ENCODE measurements around the gene MTMR12.
"Not testable (repeated sequence)": the region's sequence is repeated elsewhere in the genome, so short reads cannot be mapped to it uniquely, and the experiment has no call there.

The MTMR12 gene

GRCh38 chr5:32297181-32298058 lies 15.3 kb downstream of the MTMR12 start:
- no peak for DNase-seq

- DNase-seq = not testable (repeated sequence)
These were observed 16.6 kb downstream of the MTMR12 start for GRCh38 chr5:32295966-32296772.

DNA sequence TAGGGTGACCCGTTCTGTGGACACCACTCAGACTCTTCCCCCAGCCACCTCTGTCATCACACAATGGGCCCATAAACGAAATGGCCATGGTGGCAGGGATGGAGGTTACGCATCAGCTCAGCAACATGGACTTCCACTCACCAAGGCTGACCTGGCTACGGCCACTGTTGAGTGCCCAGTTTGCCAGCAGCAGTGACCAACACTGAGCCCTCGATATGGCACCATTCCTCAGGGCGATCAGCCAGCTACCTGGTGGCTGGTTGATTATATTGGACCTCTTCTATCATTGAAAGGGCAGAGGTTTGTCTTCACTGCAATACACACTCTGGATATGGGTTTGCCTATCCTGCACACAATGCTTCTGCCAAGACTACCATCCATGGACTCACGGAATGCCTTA lies 21.1 kb downstream of the MTMR12 start:
- DNase-seq = no peak

DNA sequence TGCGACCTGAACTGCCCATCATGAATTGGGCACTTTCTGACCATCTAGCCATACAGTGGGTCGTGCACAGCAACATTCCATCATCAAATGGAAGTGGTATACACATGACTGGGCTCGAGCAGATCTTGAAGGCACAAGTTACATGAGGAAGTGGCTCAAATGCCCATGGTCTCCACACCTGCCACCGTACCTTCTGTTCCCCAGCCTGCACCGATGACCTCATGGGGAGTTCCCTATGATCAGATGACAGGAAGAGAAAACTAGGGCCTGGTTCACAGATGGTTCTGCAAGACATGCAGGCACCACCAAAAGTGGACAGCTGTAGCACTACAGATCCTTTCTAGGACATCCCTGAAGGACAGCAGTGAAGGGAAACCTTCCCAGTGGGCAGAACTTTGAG lies 21.8 kb downstream of the MTMR12 start:
- no peak for DNase-seq

DNA sequence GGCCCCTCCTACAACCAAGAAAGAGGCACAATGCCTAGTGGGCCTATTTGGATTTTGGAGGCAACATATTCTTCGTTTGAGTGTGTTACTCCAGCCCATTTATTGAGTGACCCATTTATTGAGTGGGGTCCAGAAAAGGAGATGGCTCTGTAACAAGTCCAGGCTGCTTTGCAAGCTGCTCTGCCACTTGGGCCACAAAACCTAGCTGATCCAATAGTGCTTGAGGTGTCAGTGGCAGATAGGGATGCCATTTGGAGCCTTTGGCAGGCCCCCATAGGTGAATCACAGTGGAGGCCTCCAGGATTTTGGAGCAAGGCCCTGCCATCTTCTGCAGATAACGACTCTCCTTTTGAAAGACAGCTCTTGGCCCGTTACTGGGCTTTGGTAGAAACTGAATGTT lies 22.2 kb downstream of the MTMR12 start:
- not testable (repeated sequence) for DNase-seq

DNA sequence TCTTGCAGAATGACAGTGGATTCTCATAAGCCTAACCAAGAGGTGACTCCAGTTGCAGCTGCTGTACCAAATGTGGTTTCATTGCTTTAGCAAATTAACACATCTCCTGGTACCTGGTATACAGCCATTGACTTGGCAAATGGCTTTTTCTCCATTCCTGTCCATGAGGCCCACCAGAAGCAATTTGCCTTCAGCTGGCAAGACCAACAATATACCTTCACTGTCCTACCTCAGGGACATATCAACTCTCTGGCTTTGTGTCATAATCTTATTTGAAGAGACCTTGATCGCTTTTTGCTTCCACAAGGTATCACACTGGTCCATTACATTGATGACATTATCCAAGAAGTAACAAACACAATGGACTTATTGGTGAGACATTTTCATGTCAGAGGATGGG lies 22.8 kb downstream of the MTMR12 start:
- not testable (repeated sequence) for DNase-seq

- not testable (repeated sequence) for DNase-seq
These were observed 24.6 kb downstream of the MTMR12 start for GRCh38 chr5:32288135-32288534.

- not testable (repeated sequence) for DNase-seq
These were observed 25.2 kb downstream of the MTMR12 start for GRCh38 chr5:32287525-32287924.

GRCh38 chr5:32285510-32286138 lies 27.1 kb downstream of the MTMR12 start:
- DNase-seq = no peak

GRCh38 chr5:32283539-32284377 lies 29.0 kb downstream of the MTMR12 start:
- no peak for DNase-seq

GRCh38 chr5:32283061-32283460 lies 29.7 kb downstream of the MTMR12 start:
- DNase-seq = no peak

- DNase-seq = no peak
These were observed 30.1 kb downstream of the MTMR12 start for GRCh38 chr5:32282633-32283032.

DNA sequence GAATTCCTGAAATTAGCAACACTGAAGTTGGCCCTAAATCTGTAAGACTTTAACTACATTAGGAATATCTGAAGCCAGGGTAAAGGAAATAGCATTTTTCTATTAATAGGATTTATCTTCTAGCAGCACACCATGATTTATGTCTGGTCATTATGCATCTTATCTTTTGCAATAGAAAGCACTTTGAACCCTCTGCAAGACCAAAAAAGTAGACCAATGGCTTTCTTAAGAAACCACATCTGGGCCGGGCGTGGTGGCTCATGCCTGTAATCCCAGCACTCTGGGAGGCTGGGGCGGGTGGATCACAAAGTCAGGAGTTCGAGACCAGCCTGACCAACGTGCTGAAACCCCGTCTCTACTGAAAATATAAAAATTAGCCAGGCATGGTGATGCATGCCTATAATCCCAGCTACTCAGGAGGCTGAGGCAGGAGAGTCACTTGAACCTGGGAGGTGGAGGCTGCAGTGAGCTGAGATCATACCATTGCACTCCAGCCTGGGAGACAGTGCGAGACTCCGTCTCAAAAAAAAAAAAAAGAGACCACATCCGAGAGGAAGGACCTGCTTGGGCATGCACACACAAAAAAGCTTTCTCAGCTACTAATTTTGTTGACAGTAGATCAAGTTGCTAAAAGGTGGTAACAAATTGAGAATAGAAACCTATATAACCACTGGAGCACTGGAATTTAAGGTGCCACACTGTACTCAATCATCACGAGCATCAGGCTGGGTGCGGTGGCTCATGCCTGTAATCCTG lies 31.2 kb downstream of the MTMR12 start:
- DNase-seq = not testable (repeated sequence)

DNA sequence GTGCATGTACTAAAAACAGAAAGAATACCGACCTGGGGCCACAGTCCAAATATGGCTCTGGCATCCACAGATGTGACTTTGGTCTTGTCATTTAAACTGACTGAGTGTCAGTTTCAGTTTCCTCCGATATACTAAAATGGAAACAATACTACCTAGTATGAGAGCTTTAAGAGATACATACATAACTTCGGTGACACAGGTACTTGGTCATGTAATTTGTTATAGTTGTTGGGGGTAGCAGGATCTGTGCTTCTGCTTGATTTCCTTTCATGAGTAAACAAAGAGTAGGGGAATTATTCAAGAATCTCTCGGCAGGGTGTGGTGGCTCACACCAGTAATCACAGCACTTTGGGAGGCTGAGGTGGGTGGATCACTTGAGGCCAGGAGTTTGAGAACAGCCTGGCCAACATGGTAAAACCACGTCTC lies 32.1 kb downstream of the MTMR12 start:
- no peak for DNase-seq

GRCh38 chr5:32279786-32280185 lies 33.0 kb downstream of the MTMR12 start:
- no peak for DNase-seq

GRCh38 chr5:32279223-32279622 lies 33.5 kb downstream of the MTMR12 start:
- DNase-seq = no peak

DNA sequence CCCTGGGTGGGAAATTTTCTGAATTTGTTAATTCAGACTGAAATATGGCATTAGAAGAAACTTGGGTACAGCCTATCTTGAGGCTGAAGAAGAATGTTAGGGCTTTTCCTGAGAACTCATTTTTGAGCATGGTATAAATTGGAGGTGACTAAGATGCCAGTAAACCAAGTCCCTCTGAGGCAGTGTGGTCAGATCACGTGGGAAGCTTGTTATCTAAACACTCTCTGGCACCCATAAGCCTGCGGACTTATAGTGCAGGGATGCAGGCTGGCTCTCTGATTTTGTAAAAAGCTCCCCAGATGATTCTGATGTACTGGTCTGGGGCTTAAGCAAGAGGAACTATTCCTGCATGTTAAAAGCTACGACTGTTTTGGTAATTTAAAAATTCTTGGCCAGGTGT lies 34.3 kb downstream of the MTMR12 start:
- no peak for DNase-seq

DNA sequence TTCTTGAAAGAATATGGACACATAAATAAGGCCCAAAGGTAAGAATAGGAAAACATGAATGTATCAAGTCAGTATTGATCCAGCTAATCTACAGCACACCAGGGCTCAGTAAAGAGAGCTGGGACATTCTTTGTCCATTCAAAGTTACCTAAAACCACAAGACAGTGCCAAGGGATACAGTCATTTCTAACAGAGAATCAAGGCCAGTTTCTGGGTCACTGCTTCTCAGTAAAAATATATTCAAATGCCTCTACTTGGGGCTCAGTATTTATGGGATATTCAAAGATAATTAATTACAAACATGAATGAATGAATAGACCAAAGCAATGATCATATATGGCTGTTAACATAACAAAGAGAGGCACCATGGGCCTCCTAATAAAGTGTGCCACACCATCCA lies 34.9 kb downstream of the MTMR12 start:
- no peak for DNase-seq

GRCh38 chr5:32276173-32276853 lies 36.4 kb downstream of the MTMR12 start:
- DNase-seq = no peak

DNA sequence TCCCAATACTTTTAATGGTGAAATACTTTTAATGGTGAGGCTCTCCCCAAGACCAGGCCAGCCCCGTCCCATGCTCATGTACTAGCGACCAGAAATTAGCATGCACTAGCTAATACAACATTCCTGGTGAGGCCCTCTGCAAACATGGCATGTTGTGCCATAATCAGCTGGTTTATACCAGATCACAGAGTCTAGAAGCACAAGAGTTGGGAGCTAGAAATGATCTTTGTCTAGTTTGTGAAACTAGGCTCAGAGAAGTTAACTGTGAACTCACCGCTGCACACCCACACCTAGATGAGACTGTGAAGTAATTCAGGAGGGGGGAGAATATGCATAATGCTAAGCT lies 37.4 kb downstream of the MTMR12 start:
- no peak for DNase-seq
